BJ (cell line): ENCODE results near the gene DOCK10. TPM values are rescaled to one million over a fixed set of nuclear protein-coding genes. Genes with fewer than 3 reads are reported as not detected.
A peak's percentile ranks its signal among the peaks of the same experiment; 100 is the strongest.

Experiments used
- CTCF ChIA-PET: fragments of 350-600 bp; formaldehyde crosslinking; extraction: SDS; loops from one replicate; lab custom pipeline; 2021; ENCODE audit warnings: antibody characterized with exemption, inconsistent platforms; lab: Yijun Ruan, JAX
- POLR2A ChIA-PET: fragments of 300-600 bp; sonication (Branson Sonifier 250); formaldehyde crosslinking; extraction: SDS; loops from one replicate; lab custom pipeline; 2021; ENCODE audit warnings: antibody characterized with exemption; lab: Charles Lee
- DNase-seq: peaks from one replicate; pipeline ENCODE4 v3.0.0-alpha.2; 2011; ENCODE audit warnings: low read depth
- H3K27me3 ChIP-seq: 2 replicates; pipeline ENCODE4 v1.6.0; 2011; ENCODE audit warnings: low read length; ENCODE audit not compliant: control insufficient read depth, insufficient read depth
- H3K36me3 ChIP-seq: 2 replicates; pipeline ENCODE4 v1.5.1; 2011; ENCODE audit warnings: low read length; ENCODE audit not compliant: control insufficient read depth, insufficient read depth
- H3K4me3 ChIP-seq: 2 replicates; pipeline ENCODE4 v1.5.1; 2011; ENCODE audit warnings: low read depth, mild to moderate bottlenecking, control low read depth, low read length
- CTCF ChIP-seq: IDR thresholded peaks from 2 replicates; pipeline ENCODE4 v1.5.1; 2011; ENCODE audit warnings: low read depth, mild to moderate bottlenecking, control low read depth, inconsistent platforms, low read length, moderate library complexity; ENCODE audit not compliant: insufficient read depth
- polyA plus RNA-seq: library from polyadenylated mRNA; depleted of rRNA; stranded (reverse); fragments of >200 nt; gene quantifications from 2 replicates; pipeline ENCODE4 v1.2.3, GENCODE V29; 2011

Gene DOCK10
- polyA plus RNA-seq, 1 experiment, result 62.7 TPM

DNA sequence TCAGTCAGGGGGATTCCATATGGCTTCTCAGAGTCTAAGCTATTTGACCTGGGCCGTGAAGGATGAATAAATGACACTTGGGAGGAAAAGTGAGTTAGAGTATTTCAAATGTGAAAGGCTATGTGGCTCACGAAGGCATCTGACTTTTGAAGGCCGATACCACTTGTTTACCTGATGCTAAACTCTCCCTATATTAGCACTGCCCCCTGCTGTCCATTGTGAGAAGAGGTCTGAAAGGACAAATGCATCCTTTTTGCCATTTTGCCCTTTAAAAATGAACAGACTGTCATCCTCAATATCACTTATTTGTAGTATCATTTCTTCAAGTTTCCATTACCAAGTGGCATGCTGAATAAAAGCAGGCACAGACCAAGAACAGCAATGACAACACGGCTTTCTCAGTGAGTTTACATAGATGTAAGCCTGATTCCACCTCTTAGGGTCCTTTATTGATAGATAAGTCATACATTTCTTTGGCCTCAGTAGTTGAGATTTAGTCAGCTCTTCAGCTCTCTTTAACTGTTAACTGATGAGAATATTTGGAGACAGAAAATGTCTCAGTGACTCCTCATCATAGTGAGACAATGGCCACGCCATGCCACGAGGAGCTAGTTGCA, 40.1 kb downstream of the DOCK10 start:
- no peaks in the 10 kb centered on the region for H3K36me3 ChIP-seq
- POLR2A ChIA-PET, result interaction anchor here (0.6 kb wide), 1 partner anchor 214 kb away, joined by 3 read pairs; no protein-coding TSS in a partner anchor
- DNase-seq, result no peak
- no peaks in the 10 kb centered on the region for H3K27me3 ChIP-seq
- H3K4me3 ChIP-seq, result no peak overlapping the region
- CTCF ChIA-PET, result interaction anchor here (0.6 to 2.7 kb wide), 17 partner anchors 9 to 620 kb away, joined by 3 to 19 read pairs (median 3); no protein-coding TSS in a partner anchor
- TF ChIP-seq CTCF, result peak; percentile 76

DNA sequence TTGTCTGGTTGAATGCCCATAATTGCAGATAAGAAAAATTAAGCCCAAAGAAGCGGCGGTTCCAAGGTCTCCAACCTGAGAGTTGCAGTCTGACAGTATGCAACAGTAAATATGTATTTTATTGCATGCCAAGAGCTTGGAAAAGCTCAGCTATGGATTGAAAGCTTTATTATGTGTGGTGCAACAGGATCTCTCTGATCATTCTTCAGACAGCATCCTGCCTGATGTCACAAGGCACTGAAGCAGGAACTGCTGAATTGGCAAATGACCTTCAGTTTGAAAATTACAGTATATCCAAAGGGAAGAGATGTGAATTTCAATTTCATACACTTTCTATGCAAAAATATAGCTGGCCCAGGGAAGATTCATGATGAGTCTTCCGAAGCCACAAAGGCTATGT, 42.5 kb downstream of the DOCK10 start:
- CTCF ChIA-PET, result interaction anchor here (0.7 to 1.0 kb wide), 2 partner anchors 100 to 113 kb away, joined by 3 read pairs; no protein-coding TSS in a partner anchor
- H3K36me3 ChIP-seq, result peaks cover 2% of the 10 kb centered on the region; the same call in 1 of the 2 replicates
- no peaks in the 10 kb centered on the region for H3K27me3 ChIP-seq
- no peak overlapping the region for H3K4me3 ChIP-seq
- POLR2A ChIA-PET, result no interaction called here
- no peak for TF ChIP-seq CTCF
- DNase-seq, result no peak

GRCh38 chr2:224999321-224999720, 42.9 kb downstream of the DOCK10 start:
- Histone ChIP-seq H3K4me3 (no peak overlapping the region), H3K27me3 (no peaks in the 10 kb centered on the region), H3K36me3 (peaks cover 2% of the 10 kb centered on the region; the same call in 1 of the 2 replicates)
- ChIA-PET POLR2A (no interaction called here), CTCF (interaction anchor here (0.8 to 1.0 kb wide), 3 partner anchors 41 to 112 kb away, joined by 3 read pairs; no protein-coding TSS in a partner anchor)
- DNase-seq, result no peak
- TF ChIP-seq CTCF, result no peak

GRCh38 chr2:224997802-224998201, 44.5 kb downstream of the DOCK10 start:
- Histone ChIP-seq H3K36me3 (peaks cover 2% of the 10 kb centered on the region; the same call in 1 of the 2 replicates), H3K27me3 (no peaks in the 10 kb centered on the region), H3K4me3 (no peak overlapping the region)
- TF ChIP-seq CTCF, result no peak
- DNase-seq, result peak; percentile 41
- POLR2A ChIA-PET, result no interaction called here
- CTCF ChIA-PET, result no interaction called here

GRCh38 chr2:224995419-224995818, 46.8 kb downstream of the DOCK10 start:
- no peaks in the 10 kb centered on the region for H3K27me3 ChIP-seq
- ChIA-PET POLR2A (no interaction called here), CTCF (interaction anchor here (0.6 kb wide), 1 partner anchor 118 kb away, joined by 3 read pairs; no protein-coding TSS in a partner anchor)
- peaks cover 3% of the 10 kb centered on the region; the same call in 1 of the 2 replicates for H3K36me3 ChIP-seq
- DNase-seq, result no peak
- TF ChIP-seq CTCF, result no peak
- no peak overlapping the region for H3K4me3 ChIP-seq
